ENCODE data around the gene USF2. TPM values are rescaled to one million over a fixed set of nuclear protein-coding genes. Genes with fewer than 3 reads are reported as not detected.

Gene USF2, protein sequence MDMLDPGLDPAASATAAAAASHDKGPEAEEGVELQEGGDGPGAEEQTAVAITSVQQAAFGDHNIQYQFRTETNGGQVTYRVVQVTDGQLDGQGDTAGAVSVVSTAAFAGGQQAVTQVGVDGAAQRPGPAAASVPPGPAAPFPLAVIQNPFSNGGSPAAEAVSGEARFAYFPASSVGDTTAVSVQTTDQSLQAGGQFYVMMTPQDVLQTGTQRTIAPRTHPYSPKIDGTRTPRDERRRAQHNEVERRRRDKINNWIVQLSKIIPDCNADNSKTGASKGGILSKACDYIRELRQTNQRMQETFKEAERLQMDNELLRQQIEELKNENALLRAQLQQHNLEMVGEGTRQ
- polyA plus RNA-seq (2011; rRNA removed) (91.8 and 118 TPM in 2 replicates), polyA plus RNA-seq (2017; fragmentation: RNase III; extraction: RNeasy Plus Mini Kit Qiagen cat#74134 plus additional on column Dnase treatment) (124 to 141 TPM (median 141 TPM) in 3 replicates), polyA minus RNA-seq (2011; rRNA and poly(A)+ RNA removed) (85.3 and 97.1 TPM in 2 replicates)
- 228 and 240 TPM in 2 replicates for polyA plus RNA-seq (2012; cell fraction: cytosol; rRNA removed)
- polyA plus RNA-seq (2012; cell fraction: nucleus; rRNA removed) = 225 and 296 TPM in 2 replicates

DNA sequence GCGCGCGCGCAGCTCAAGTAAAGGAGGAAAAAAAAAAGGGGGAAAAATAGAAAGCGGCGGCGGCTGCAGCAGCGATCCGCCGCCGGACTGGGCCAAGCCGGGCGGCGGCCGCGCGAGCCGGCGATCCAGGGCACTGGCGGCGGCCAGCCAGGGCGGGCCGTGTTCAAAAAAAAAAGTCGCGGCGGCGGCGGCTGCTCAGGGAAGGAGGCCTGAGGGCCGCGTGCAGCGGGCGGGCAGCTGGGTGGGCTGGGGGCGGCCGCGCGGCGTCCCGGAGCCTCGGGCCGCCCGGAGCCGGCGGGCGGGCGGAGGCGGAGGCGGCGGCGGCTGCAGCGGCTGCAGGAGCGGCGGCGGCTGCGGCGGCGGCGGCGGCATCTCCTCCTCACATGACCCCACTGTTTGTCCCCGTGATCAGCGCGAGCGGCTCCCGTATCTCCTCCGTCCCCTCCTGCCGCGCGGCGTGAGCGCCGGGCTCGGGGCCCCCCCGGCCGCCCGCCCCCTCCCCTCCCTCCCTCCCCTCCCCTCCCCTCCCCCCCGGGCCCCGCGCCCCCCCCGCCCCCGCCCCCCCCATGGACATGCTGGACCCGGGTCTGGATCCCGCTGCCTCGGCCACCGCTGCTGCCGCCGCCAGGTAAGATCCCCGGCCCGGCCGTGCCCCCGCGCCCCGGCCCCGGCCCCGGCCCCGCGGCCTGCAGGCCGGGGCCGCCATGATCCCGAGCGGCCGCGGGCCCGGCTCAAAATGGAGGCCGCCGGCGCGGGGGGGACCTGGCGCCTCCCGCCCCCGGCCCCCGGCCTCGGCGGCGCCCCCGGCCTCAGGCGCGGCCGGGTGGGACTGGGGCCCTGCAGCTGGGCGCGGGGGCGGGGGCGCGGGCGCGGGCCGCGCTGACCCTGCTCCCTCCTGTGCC lies at the start of gene USF2:
Gene USF2 (plus strand): TSS at position 427 of the 902 bp plus-strand sequence. CDS start 140 bp downstream, at position 567.
- H3K9me3 ChIP-seq = no peaks in the 10 kb centered on the region
- ChIA-PET POLR2A (interaction anchor here (0.6 to 1.4 kb wide), 5 partner anchors 16 to 209 kb away, joined by 3 to 8 read pairs (median 3); no protein-coding TSS in a partner anchor), CTCF (interaction anchor here (0.5 to 5.6 kb wide), 32 partner anchors 12 to 662 kb away, joined by 3 to 97 read pairs (median 4); partner anchors contain the start of genes FXYD7, HAMP and MAG)
- peak within 1 kb of the TSS; percentile 93 for H3K4me2 ChIP-seq
- peak within 1 kb of the TSS; percentile 97 to 99 for H3K27ac ChIP-seq
- FAIRE-seq (no peak), DNase-seq (ENCODE audit: low read depth in 1 of 2, low spot score in 1 of 2) (peak; percentile 93 to 97), ATAC-seq (peak; percentile 29 to 53)
- no peak for TF ChIP-seq KDM5A (IDR thresholded peaks at IDR 0.05)
- peak; percentile 66 for TF ChIP-seq USF2 (IDR thresholded peaks at IDR 0.05)
- TF ChIP-seq TFCP2L1 (CRISPR knock-in tag; IDR thresholded peaks at IDR 0.05) = no peak
- peak in 1 of 2 experiments; percentile 8; a peak in 1 of 5 replicates for TF ChIP-seq JUN (IDR thresholded peaks at IDR 0.05)
- no peak for TF ChIP-seq CBX8 (IDR thresholded peaks at IDR 0.05)
- TF ChIP-seq POLR2A (IDR thresholded peaks at IDR 0.05; ENCODE audit: low read length) = peak; percentile 48
- no peak for TF ChIP-seq MAFK (IDR thresholded peaks at IDR 0.05; ENCODE audit: partially characterized antibody)
- no peak for TF ChIP-seq CBX2 (IDR thresholded peaks at IDR 0.05; ENCODE audit: borderline replicate concordance, low read depth)
- TF ChIP-seq, protein P1, sequence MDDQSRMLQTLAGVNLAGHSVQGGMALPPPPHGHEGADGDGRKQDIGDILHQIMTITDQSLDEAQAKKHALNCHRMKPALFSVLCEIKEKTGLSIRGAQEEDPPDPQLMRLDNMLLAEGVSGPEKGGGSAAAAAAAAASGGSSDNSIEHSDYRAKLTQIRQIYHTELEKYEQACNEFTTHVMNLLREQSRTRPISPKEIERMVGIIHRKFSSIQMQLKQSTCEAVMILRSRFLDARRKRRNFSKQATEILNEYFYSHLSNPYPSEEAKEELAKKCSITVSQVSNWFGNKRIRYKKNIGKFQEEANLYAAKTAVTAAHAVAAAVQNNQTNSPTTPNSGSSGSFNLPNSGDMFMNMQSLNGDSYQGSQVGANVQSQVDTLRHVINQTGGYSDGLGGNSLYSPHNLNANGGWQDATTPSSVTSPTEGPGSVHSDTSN (IDR thresholded peaks at IDR 0.05) = peak; percentile 62; the same call in 1 of the 2 replicates
- TF ChIP-seq, protein P2, sequence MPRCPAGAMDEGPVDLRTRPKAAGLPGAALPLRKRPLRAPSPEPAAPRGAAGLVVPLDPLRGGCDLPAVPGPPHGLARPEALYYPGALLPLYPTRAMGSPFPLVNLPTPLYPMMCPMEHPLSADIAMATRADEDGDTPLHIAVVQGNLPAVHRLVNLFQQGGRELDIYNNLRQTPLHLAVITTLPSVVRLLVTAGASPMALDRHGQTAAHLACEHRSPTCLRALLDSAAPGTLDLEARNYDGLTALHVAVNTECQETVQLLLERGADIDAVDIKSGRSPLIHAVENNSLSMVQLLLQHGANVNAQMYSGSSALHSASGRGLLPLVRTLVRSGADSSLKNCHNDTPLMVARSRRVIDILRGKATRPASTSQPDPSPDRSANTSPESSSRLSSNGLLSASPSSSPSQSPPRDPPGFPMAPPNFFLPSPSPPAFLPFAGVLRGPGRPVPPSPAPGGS (IDR thresholded peaks at IDR 0.05) = peak; percentile 56; the same call in 1 of the 3 replicates
- TF ChIP-seq EHF (CRISPR knock-in tag; IDR thresholded peaks at IDR 0.05) = no peak
- TF ChIP-seq, protein P3, sequence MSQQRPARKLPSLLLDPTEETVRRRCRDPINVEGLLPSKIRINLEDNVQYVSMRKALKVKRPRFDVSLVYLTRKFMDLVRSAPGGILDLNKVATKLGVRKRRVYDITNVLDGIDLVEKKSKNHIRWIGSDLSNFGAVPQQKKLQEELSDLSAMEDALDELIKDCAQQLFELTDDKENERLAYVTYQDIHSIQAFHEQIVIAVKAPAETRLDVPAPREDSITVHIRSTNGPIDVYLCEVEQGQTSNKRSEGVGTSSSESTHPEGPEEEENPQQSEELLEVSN (IDR thresholded peaks at IDR 0.05; ENCODE audit: borderline replicate concordance, low read depth) = no peak
- TF ChIP-seq, protein P4, sequence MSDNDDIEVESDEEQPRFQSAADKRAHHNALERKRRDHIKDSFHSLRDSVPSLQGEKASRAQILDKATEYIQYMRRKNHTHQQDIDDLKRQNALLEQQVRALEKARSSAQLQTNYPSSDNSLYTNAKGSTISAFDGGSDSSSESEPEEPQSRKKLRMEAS (IDR thresholded peaks at IDR 0.05) = peak; percentile 38; the same call in 1 of the 2 replicates
- TF ChIP-seq RARB (CRISPR knock-in tag; IDR thresholded peaks at IDR 0.05) = no peak
- 0 out of 2 replicates have a peak, but pooled peaks have one; percentile 16 for TF ChIP-seq GATA3 (IDR thresholded peaks at IDR 0.05; ENCODE audit: borderline replicate concordance)
- WGBS (ENCODE audit: missing lambda C conversion rate) = under 1% methylated on average over 60 of the region's 126 CpGs
- H3K4me1 ChIP-seq = peaks cover 14% of the 10 kb centered on the region
- peak within 1 kb of the TSS; percentile 81 for H3K4me3 ChIP-seq

DNA sequence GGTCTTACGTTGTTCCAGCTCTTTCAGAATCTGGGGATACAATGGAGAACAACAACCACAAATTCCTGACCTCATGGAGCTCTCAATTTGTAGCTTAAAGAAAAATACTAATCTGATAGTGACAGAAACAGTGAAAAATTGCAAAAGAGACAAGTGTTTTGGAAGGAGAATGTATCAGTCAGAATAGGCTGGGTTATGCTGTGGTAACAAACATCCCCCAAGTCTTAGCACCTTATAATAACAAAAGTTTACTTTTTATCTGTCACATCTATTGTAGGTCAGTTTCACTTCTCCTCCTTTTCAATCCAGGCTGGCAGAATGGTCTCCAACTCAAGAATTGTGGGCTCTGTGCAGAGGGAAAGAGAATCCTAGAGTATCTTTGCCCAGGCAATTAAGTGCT lies 49.8 kb upstream of the USF2 start:
- no peak for DNase-seq (ENCODE audit: low read depth in 1 of 2, low spot score in 1 of 2)
- no peak overlapping the region for H3K4me2 ChIP-seq
- no peak overlapping the region for H3K27ac ChIP-seq
- H3K4me1 ChIP-seq = peaks cover 5% of the 10 kb centered on the region; the same call in 2 of the 3 replicates
- ChIA-PET POLR2A (no interaction called here), CTCF (interaction anchor here (0.6 to 1.6 kb wide), 2 partner anchors 55 to 819 kb away, joined by 3 to 4 read pairs; no protein-coding TSS in a partner anchor)
- H3K4me3 ChIP-seq = no peak overlapping the region
- WGBS (ENCODE audit: missing lambda C conversion rate) = 9% methylated on average over 1 of the region's 1 CpG
- ATAC-seq = no peak
- H3K9me3 ChIP-seq = peaks cover 48% of the 10 kb centered on the region
- TF ChIP-seq EHMT2 (IDR thresholded peaks at IDR 0.05; ENCODE audit: low read depth) (no peak), HOXB13 (CRISPR knock-in tag; IDR thresholded peaks at IDR 0.05; ENCODE audit: low read depth) (no peak), KDM1A (IDR thresholded peaks at IDR 0.05; ENCODE audit: low read depth) (no peak), CEBPB (IDR thresholded peaks at IDR 0.05) (no peak), ESRRA (IDR thresholded peaks at IDR 0.05; ENCODE audit: borderline replicate concordance, low read length) (no peak), HOXB5 (CRISPR knock-in tag; IDR thresholded peaks at IDR 0.05) (no peak), MAZ (IDR thresholded peaks at IDR 0.05; ENCODE audit: borderline replicate concordance, low read depth, low read length) (no peak), ATOH8 (CRISPR knock-in tag; IDR thresholded peaks at IDR 0.05; ENCODE audit: low read depth) (no peak), ZC3H11A (IDR thresholded peaks at IDR 0.05) (no peak), CBX2 (IDR thresholded peaks at IDR 0.05; ENCODE audit: borderline replicate concordance, low read depth) (no peak), NR3C1 (IDR thresholded peaks at IDR 0.05) (no peak), SMC3 (IDR thresholded peaks at IDR 0.05) (no peak)
- FAIRE-seq = no peak

Measured in A549 (cell line).